ENCODE data around the gene TRAPPC10.

Gene TRAPPC10

DNA sequence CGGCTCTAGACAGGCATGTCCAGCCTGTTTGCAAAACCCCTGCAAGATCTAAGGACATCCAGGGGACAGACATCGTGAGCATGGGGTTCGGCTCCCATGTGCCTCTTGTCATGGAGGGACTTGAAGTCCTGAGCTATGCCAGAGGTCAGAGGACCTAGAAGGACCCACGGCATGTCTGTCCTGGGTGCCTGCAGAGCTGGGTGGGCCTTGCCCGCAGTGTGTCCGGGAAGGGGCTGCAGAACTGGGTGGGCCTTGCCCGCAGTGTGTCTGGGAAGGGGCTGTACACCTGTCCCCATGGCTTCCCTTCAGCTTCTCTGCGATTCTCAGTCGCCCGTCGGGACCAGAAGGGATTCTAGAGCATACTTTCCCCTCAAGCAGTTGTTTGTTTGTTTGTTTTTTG is 20.0 kb upstream of the TRAPPC10 start:
- no peak for DNase-seq (ENCODE audit: extremely low read depth, insufficient read length)
- Histone ChIP-seq H3K27me3 (replicated peaks; ENCODE audit: control insufficient read depth, insufficient read depth, low read length) (peaks cover 1% of the 10 kb centered on the region), H3K36me3 (ENCODE audit: control insufficient read depth, insufficient read depth, low read length) (no peaks in the 10 kb centered on the region), H3K4me3 (replicated peaks; ENCODE audit: low read depth, low read length) (no peak overlapping the region)
- TF ChIP-seq, protein P1, sequence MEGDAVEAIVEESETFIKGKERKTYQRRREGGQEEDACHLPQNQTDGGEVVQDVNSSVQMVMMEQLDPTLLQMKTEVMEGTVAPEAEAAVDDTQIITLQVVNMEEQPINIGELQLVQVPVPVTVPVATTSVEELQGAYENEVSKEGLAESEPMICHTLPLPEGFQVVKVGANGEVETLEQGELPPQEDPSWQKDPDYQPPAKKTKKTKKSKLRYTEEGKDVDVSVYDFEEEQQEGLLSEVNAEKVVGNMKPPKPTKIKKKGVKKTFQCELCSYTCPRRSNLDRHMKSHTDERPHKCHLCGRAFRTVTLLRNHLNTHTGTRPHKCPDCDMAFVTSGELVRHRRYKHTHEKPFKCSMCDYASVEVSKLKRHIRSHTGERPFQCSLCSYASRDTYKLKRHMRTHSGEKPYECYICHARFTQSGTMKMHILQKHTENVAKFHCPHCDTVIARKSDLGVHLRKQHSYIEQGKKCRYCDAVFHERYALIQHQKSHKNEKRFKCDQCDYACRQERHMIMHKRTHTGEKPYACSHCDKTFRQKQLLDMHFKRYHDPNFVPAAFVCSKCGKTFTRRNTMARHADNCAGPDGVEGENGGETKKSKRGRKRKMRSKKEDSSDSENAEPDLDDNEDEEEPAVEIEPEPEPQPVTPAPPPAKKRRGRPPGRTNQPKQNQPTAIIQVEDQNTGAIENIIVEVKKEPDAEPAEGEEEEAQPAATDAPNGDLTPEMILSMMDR (IDR thresholded peaks at IDR 0.05; ENCODE audit: insufficient read depth, low read length, poor library complexity, severe bottlenecking) = no peak

DNA sequence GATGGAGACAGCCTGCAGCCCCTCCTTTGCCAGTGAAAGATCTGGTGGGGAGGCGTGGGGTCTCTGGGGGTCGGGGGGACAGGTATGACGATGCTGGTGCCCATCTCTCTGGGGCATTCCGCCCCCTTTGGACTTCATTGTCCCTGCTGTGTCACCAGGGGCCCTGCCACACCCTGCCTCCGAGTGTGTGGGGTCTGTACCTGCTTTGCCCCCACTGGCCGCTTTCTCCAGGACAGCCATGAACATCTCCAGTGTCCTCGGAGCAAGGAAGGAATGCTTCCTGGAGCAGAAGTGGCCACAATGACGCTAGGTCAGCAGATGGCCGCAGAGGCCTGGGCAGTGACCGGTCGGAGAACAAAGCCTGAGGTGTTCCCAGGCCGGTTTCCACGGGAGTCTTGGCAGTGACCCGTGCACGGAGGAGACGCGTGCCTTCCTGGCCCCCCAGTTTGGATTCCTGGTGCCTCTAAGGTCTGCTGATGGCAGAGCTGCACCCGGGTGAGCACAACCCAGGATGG is 18.6 kb upstream of the TRAPPC10 start:
- H3K36me3 ChIP-seq (ENCODE audit: control insufficient read depth, insufficient read depth, low read length) = no peaks in the 10 kb centered on the region
- no peak overlapping the region for H3K4me3 ChIP-seq (replicated peaks; ENCODE audit: low read depth, low read length)
- H3K27me3 ChIP-seq (replicated peaks; ENCODE audit: control insufficient read depth, insufficient read depth, low read length) = peaks cover 1% of the 10 kb centered on the region
- TF ChIP-seq, protein P1 (IDR thresholded peaks at IDR 0.05; ENCODE audit: insufficient read depth, low read length, poor library complexity, severe bottlenecking) = no peak
- no peak for DNase-seq (ENCODE audit: extremely low read depth, insufficient read length)

DNA sequence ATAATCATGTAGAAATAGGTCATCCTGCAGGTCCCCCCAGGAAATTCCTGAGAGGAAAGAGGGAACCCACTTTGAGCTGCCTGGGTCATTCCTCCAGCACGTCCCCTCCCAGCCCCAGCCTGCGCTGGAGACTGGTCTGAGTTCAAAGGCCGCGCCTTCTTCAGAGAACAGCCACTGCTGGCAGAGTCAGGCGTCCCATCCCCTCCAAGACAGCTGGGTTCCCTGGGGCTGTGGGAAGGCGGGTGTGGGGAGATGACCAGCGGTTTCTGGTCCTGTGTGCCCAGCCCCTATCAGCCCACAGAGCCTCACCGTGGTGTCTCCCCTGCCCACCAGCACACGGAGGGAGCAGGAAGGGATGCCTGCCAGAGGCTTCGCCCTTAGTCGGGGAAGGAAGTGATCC is 18.0 kb upstream of the TRAPPC10 start:
- TF ChIP-seq, protein P1 (IDR thresholded peaks at IDR 0.05; ENCODE audit: insufficient read depth, low read length, poor library complexity, severe bottlenecking) = no peak
- no peak for DNase-seq (ENCODE audit: extremely low read depth, insufficient read length)
- H3K27me3 ChIP-seq (replicated peaks; ENCODE audit: control insufficient read depth, insufficient read depth, low read length) = peaks cover 1% of the 10 kb centered on the region
- no peaks in the 10 kb centered on the region for H3K36me3 ChIP-seq (ENCODE audit: control insufficient read depth, insufficient read depth, low read length)
- H3K4me3 ChIP-seq (replicated peaks; ENCODE audit: low read depth, low read length) = no peak overlapping the region

DNA sequence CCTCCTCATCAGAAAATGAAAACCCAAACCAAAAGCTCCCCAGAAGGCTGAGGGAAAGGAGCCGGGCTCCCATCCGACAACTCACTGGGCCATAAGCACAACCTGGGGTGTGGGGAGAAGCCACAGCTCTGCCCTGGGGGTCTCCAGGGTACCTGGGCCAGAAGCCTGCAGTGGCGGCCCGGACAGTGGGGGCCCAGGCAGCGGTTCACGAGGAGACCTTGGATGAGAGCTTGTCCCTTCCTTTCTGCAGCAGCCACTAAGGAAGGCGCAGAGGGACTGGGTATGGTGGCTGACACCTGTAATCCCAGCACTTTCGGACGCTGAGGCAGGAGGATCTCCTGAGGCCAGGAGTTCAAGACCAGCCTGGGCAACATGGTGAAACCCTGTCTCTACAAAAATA is 17.5 kb upstream of the TRAPPC10 start:
- DNase-seq (ENCODE audit: extremely low read depth, insufficient read length) = no peak

DNA sequence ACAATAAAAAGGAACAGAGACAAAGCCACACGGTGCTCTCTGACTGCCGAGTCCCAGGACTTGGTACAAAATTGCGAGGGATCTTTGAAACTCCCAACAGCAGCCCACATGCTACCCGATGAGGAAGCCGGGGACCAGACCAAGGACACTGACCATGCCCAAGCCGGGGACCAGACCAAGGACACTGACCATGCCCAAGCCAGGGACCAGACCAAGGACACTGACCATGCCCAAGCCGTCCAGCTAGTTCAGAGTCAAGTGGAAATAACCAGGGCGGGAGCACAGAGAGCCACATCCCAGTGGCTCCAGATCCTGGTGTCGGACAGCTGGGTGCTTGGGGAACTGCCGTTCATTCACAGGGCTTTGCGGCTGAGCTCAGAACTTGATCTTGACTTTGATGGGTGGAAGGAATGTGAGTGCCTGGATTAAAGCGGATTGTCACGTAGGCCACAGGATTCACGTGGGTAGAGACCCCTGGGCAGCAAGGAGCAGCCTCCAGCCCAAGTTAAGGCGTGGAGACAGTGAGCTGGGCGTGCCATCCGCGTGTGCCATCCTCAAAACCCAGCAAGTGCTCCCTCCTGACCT is 16.5 kb upstream of the TRAPPC10 start:
- Histone ChIP-seq H3K4me3 (replicated peaks; ENCODE audit: low read depth, low read length) (no peak overlapping the region), H3K27me3 (replicated peaks; ENCODE audit: control insufficient read depth, insufficient read depth, low read length) (peaks cover 1% of the 10 kb centered on the region), H3K36me3 (ENCODE audit: control insufficient read depth, insufficient read depth, low read length) (no peaks in the 10 kb centered on the region)
- TF ChIP-seq, protein P1 (IDR thresholded peaks at IDR 0.05; ENCODE audit: insufficient read depth, low read length, poor library complexity, severe bottlenecking) = no peak
- no peak for DNase-seq (ENCODE audit: extremely low read depth, insufficient read length)

More for the DNA sequence above, 17.5 kb upstream of the TRAPPC10 start:
- H3K36me3 ChIP-seq (ENCODE audit: control insufficient read depth, insufficient read depth, low read length) = no peaks in the 10 kb centered on the region
- no peak overlapping the region for H3K4me3 ChIP-seq (replicated peaks; ENCODE audit: low read depth, low read length)
- H3K27me3 ChIP-seq (replicated peaks; ENCODE audit: control insufficient read depth, insufficient read depth, low read length) = peaks cover 1% of the 10 kb centered on the region
- TF ChIP-seq, protein P1 (IDR thresholded peaks at IDR 0.05; ENCODE audit: insufficient read depth, low read length, poor library complexity, severe bottlenecking) = no peak
